ENCODE results near the gene OR52E2.

GRCh38 chr11:5088556-5088955 lies 29.1 kb upstream of the OR52E2 start:
- no peak for TF ChIP-seq CTCF (IDR thresholded peaks at IDR 0.05)
- no peak for TF ChIP-seq POLR2A (IDR thresholded peaks at IDR 0.05)
